GM19467 (cell line): ENCODE measurements around the gene PCDH15.
"Not testable (repeated sequence)": the region's sequence is repeated elsewhere in the genome, so short reads cannot be mapped to it uniquely, and the experiment has no call there.

Experiments
- ATAC-seq: cut with Tn5 transposase; IDR thresholded peaks from one replicate; pipeline ENCODE4 v1.9.1; 2021; ENCODE audit warnings: mild to moderate bottlenecking, moderate library complexity; ENCODE audit not compliant: unreplicated experiment

Gene PCDH15

DNA sequence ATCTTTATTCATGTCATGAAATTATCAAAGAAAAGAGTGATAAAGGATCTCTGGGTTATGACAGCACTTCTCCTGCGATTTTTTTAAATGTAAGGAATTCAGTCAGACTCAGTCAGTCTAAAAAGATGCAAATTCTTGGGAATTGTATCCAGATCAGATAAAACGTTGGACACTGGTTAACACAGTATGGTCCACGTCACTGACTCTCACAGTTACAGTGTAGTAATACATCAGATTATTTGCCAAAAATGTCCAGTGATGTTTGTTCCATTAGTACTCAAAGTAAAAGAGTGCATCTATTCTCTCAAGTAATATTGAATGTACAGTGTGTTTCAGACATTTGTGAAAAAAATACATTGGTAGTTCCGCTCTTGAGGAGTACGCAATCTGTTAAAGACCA is 224.5 kb downstream of the PCDH15 start:
- no peak for ATAC-seq

DNA sequence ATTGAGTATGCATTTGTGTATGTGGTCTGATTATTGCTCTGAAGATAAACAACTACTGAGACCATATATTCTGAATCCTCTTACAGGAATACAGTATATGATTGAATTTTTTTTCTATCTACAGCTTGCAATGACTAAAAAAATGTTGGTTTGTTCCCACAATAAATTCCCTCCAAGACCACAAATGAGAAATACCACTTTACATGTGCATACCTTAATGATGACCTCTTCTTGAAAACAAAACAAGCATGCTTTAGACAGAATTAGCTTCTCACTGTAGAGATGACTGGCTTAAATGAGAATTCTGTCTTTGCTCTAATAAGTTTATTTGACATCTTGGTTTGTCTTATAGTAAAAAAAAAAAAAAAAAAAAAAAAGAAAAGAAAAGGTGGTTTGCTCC is 241.5 kb downstream of the PCDH15 start:
- ATAC-seq: no peak

DNA sequence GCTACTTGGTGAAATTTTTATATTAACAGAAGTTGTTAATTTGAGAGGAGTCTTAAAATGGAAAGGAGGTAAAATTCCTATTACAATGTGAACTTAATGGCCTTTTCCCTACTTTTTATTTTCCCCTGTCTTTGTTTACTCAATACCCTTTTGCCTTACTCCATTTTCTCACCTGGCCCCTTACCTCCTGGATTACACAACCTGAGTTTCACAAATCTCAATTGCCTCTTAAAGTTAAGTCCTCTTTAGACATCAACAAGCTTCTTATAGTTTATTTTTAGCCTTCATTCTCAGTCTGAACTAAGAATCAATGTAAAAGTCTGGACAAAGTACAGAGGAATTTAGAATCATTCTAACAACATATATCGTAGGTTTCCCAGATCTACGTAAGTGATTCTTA is 247.0 kb downstream of the PCDH15 start:
- no peak for ATAC-seq

GRCh38 chr10:54550016-54550415 is 251.0 kb downstream of the PCDH15 start:
- no peak for ATAC-seq

DNA sequence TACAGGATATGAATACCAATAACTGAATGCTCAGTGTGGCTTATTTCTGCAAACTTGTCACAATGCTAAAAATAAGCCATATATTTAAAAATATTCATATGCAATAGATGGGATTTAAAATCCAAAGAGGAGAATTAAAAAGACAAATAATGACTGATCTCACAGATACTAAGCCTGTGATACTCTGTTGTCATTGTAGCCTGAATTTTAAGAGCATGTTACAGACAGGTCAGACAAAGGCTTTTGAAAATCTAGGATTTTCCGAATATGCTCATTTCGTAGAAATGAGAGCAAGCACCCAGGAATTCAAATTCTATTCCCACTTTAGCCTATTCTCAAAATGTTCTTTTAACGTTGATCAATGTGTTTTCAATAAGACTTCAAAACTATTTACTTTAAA is 269.7 kb downstream of the PCDH15 start:
- no peak for ATAC-seq

DNA sequence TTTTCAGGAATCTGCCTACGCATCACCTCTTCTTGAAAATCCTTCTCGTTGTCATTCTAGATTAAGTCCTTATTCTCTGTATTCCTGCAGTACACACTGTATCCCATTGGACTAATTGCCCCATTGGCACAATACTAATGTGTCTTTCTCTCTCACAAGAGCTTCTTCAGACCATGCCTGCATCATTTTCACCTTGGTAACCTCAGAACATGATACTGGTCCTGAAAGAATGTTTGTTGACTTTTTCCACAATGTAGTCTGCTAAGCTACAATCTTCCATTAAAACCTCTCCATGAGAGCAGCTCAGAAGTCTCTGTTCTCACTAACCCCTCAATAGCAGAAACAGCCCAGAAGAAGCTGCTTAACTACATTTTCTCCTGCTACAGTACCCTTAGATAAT is 270.7 kb downstream of the PCDH15 start:
- no peak for ATAC-seq

DNA sequence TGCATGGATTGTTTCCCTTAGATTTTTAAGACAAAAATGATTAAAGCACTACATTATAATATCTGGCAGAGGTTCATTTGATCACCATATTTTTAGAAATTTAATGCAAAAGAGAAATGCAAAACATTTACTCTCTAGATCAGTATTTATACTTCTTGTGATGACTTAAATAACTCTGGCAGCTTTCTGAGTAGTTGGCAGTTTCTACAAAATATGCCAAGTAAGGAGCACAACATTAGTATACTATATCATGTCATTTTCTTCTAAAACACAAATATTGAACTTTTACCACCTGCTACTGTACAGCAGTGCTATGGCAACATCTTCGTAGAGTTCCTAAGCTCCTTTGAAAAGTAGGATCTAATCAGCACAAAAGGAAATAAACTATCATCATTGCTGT is 275.2 kb downstream of the PCDH15 start:
- no peak for ATAC-seq

GRCh38 chr10:54515244-54515643 is 285.8 kb downstream of the PCDH15 start:
- ATAC-seq: not testable (repeated sequence)

DNA sequence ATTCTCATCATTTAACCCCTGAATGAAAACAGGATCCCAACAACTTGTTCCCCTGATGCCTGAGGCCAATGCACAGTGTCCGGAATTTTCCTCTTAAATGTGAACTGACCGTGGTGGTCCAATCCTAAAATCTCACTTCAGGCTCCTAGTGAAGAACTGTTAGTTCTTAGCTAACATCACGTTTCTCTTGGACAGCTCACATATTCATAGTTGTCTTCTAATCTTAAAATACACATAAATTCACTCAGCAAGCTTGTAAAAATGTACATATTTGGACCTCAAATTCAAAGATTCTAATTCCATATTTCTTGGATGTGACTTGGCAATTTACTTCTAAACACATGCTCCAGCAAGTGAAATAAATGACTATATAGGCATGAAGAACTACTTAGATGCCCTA is 297.2 kb downstream of the PCDH15 start:
- no peak for ATAC-seq

DNA sequence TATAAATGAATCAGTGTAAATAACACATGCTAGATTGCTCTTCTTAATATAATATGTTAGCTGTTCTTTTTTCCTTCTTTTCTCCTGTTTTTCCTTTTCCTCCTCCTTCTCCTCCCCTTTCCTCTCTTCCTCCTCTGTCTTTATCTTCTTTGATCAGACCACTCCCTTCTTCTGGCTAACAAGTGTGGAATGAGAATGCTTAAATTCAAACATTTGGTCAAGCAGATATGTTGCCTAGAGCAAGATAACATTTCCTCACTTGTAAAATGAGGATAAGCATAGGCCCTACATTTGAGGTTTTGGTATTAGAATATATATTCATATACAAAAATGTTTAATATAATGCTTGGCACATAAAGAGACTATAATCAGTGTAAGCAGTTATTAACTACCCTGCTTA is 299.1 kb downstream of the PCDH15 start:
- ATAC-seq: no peak

DNA sequence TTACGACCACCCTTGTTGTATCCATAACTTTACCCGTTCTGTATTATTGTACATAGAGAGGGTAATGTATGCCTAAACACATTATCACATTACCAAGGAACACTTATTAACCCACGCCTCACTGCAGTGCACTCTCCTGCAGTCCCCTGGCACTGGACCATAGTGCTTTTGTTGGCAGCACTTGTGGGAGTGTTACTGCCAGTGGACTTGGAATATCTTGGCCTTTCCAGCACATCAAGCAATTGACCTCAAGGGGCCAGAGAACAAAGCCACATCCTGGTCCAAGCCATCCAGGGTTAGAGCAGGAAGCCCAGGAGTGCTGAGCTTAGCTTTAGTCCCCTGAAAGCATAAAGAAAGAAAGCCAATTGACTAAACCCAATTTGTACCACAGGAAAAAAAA is 304.2 kb downstream of the PCDH15 start:
- ATAC-seq: no peak

DNA sequence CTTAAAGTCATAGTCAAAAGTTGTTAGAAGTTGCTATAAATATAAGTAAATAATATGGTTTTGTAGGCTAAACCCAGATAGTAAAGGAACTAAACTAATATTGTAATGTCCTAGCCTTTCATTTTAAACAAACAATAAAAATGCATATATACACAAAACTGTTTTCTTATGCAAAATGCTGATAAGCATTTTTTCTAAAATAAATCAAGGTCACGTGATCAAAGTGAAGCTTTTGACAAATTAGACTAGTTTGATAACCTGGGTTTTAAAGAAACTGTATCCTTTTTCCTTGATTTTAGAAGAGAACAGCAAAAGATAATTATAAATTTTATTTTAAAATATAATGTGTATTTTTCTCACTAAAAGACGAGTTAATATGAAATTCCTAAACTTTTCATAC is 313.3 kb downstream of the PCDH15 start:
- no peak for ATAC-seq

DNA sequence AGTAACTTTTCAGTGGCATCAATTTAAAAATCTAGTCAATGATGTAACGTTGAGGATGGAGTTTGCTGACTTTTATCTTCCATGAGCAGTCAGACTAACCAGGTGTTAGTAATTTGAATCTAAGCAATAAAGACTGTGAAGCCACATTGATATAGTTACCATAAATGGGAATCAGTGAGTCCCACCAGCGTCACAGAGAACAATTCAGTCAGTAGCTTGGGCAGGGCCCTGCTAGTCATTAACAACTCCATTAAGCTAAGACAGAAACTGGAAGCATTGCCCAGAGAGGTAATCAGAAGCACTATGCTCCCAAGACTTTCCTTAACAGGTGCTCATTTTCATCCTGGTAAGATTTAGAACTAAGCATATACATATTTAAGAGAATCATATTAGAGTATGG is 315.1 kb downstream of the PCDH15 start:
- ATAC-seq: no peak

DNA sequence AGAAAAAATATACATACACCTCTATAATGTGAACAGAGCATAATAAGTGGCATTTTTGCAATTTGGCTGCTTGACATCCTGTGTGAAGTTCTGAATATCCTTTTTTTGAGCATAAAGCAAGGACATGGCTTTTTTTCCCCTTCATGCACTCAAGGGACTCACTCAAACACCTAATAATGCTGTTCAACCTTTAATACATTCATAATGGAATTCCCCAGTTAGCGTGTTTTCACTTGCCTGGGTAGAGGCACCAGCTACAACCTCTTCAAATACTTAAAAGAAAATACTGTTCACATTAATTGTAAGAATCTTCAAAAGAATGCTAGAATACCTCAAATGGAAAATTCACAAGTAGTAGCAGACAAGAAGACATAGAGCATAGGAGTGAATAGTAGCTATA is 316.8 kb downstream of the PCDH15 start:
- no peak for ATAC-seq

DNA sequence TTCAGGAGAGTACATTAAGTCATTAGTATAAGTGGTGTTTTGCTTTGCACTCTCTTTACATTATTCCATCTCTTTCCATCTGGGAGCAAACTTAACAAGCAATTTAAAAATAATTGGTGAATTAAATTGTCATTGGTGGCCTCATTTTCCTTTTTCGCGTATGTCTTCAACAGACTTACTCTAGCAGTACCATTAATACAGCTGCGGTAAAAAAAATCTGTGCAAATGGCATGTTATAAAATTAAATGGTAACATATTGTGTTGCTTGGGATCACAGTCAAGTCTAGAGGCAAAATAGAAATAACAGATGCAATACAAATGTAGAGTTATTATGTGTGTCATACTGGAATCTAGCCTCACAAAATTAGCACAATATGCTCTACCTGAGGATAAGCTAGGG is 322.4 kb downstream of the PCDH15 start:
- no peak for ATAC-seq

DNA sequence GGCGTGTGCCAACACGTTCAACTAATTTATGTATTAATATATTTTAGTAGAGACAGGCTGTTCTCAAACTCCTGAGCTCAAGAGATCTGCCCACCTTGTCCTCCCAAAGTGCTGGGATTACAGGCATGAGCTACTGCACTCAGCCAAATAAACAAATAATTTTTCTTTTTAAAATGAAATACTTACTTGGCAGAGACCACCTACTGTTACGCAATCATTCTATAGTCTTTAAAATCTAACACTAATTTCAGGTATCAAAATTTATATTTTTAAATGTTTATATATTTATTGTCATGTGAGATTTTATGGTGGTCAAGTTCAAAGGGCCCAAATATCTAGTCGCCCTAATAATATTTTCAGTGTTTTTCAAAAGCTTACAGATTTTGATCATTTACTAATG is 323.3 kb downstream of the PCDH15 start:
- no peak for ATAC-seq

GRCh38 chr10:54470324-54470631 is 330.8 kb downstream of the PCDH15 start:
- ATAC-seq: no peak

GRCh38 chr10:54469587-54470323 is 331.3 kb downstream of the PCDH15 start:
- no peak for ATAC-seq

DNA sequence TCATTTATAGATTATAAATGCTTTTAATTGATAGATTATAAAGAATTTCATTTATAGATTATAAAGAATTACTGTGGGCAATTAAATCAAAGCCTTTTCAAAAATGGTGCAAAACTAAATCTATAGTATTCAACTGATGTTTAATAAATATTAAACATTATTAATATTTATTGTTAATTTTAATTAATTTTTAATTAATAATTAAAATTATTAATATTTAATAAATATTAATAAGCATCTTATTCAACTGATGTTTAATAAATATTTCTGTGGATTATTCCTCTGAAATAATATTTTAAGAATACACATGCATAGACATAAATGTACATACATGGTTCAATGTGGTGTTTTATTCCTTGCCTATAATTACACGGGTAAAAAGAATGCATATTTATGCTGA is 346.8 kb downstream of the PCDH15 start:
- no peak for ATAC-seq

- no peak for ATAC-seq
Observed at GRCh38 chr10:54449056-54449455, 352.0 kb downstream of the PCDH15 start.

DNA sequence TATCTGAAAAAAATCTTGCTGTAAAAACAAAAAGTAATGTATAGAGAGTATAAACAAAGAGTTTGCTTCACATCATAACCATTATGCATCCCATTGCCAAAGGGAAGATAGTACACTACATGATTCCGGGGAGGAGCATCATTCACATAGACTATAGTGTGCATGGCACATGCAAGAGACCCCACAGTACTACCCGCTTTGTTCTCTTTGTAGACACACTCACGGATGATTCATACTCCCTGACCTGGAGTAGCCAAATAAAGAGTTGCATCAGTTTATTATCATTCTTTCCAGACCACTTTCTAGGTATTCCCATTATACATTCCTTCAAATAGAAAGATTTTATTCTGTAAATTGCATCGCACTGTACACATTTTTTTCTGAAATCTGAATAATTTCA is 356.9 kb downstream of the PCDH15 start:
- no peak for ATAC-seq

- ATAC-seq: no peak
Observed at GRCh38 chr10:54441275-54441674, 359.8 kb downstream of the PCDH15 start.

DNA sequence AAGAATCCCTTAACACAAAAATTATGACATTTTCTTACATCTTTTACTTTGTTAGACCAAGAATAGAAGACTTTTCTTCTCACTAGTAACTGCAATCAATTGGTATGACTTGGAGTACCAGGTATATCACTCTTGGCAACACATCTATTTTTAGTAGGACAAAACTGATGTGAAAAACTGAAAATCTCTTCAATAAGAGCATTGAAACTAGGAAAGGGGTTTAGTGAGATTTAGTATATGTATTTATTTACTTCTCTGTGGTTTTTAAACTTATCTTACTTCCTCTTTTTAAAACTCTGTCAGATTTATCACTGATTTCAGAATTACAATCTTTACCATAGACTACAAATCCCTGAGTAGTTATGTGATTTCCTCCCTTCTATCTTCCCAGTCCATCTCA is 366.2 kb downstream of the PCDH15 start:
- ATAC-seq: no peak

DNA sequence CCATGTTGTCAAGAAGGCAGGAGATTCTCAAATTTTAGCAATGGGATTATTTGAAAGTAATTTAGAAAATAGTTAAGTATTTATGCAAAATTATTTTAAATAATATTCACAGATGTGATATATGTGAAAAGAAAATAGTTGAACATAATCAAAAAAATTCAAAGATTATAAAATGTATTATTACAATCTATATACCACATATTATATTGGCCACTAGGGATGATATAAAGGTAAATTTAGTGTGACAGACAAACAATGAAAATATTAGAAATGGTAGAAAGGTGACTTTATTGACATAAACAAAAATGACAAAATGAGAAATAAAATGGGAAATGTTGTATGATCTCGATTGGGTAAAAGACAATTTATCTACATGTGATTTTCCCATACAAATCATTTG is 385.5 kb downstream of the PCDH15 start:
- ATAC-seq: no peak
